LHCN-M2 (cell line): Measurements from ENCODE around the gene XXYLT1. TPM values are rescaled to one million over a fixed set of nuclear protein-coding genes. Genes with fewer than 3 reads are reported as not detected.
"Not testable (repeated sequence)": the region's sequence is repeated elsewhere in the genome, so short reads cannot be mapped to it uniquely, and the experiment has no call there.

Experiments used
- DNase-seq: peaks from one replicate; pipeline ENCODE4 v3.0.0-alpha.2; 2012; ENCODE audit warnings: low read depth
- total RNA-seq: library from RNA; depleted of rRNA; stranded (reverse); fragments of >200 nt; gene quantifications from 2 replicates; pipeline ENCODE4 v1.2.3, GENCODE V29; 2014

The XXYLT1 gene
- total RNA-seq, 1 experiment from 2014 or later, result 19.2 TPM

GRCh38 chr3:195208183-195208582, 62.8 kb downstream of the XXYLT1 start:
- DNase-seq, result peak; percentile 43

GRCh38 chr3:195207731-195208130, 63.2 kb downstream of the XXYLT1 start:
- no peak for DNase-seq

- DNase-seq, result no peak
Observed at GRCh38 chr3:195207056-195207455, 63.9 kb downstream of the XXYLT1 start.

GRCh38 chr3:195204360-195205163, 66.4 kb downstream of the XXYLT1 start:
- DNase-seq, result no peak

GRCh38 chr3:195203606-195204005, 67.4 kb downstream of the XXYLT1 start:
- DNase-seq, result no peak

GRCh38 chr3:195201295-195201694, 69.7 kb downstream of the XXYLT1 start:
- no peak for DNase-seq

- peak; percentile 31 for DNase-seq
Observed at GRCh38 chr3:195200010-195200822, 70.7 kb downstream of the XXYLT1 start.

GRCh38 chr3:195198426-195199346, 72.3 kb downstream of the XXYLT1 start:
- DNase-seq, result no peak

GRCh38 chr3:195197765-195198425, 73.1 kb downstream of the XXYLT1 start:
- DNase-seq, result peak; percentile 85

- DNase-seq, result peak; percentile 75
Observed at GRCh38 chr3:195196266-195196665, 74.7 kb downstream of the XXYLT1 start.

- peak; percentile 56 for DNase-seq
Observed at GRCh38 chr3:195195321-195196209, 75.4 kb downstream of the XXYLT1 start.

- DNase-seq, result peak; percentile 35
Observed at GRCh38 chr3:195194559-195195206, 76.3 kb downstream of the XXYLT1 start.

GRCh38 chr3:195191580-195191979, 79.4 kb downstream of the XXYLT1 start:
- no peak for DNase-seq

GRCh38 chr3:195189821-195190220, 81.1 kb downstream of the XXYLT1 start:
- DNase-seq, result no peak

GRCh38 chr3:195188426-195188927, 82.5 kb downstream of the XXYLT1 start:
- peak; percentile 49 for DNase-seq

GRCh38 chr3:195187609-195188425, 83.1 kb downstream of the XXYLT1 start:
- peak; percentile 65 for DNase-seq

GRCh38 chr3:195186710-195187047, 84.3 kb downstream of the XXYLT1 start:
- DNase-seq, result not testable (repeated sequence)

GRCh38 chr3:195186041-195186709, 84.8 kb downstream of the XXYLT1 start:
- DNase-seq, result no peak
